ENCODE results near the gene AP3S2.

The AP3S2 gene

GRCh38 chr15:89809093-89809786 lies 84.6 kb downstream of the AP3S2 start:
- Histone ChIP-seq H3K27me3 (ENCODE audit: control insufficient read depth in 1 of 2, insufficient read depth in 2 of 2, low read length in 2 of 2) (peaks cover 6 to 15% of the 10 kb centered on the region in 2 donors), H3K4me1 (ENCODE audit: insufficient read depth, low read length) (no peaks in the 10 kb centered on the region), H3K9me3 (ENCODE audit: low read length) (no peaks in the 10 kb centered on the region), H3K27ac (ENCODE audit: low read depth, low read length) (no peak overlapping the region), H3K4me3 (ENCODE audit: low read depth in 1 of 2, low read length in 2 of 2) (no peak overlapping the region), H3K36me3 (ENCODE audit: insufficient read depth, low read length) (no peaks in the 10 kb centered on the region), H3K9ac (ENCODE audit: low read length) (no peak overlapping the region)

- H3K27ac ChIP-seq (ENCODE audit: low read depth, low read length), result no peak overlapping the region
- no peak overlapping the region for H3K9ac ChIP-seq (ENCODE audit: low read length)
- H3K4me1 ChIP-seq (ENCODE audit: insufficient read depth, low read length), result no peaks in the 10 kb centered on the region
- H3K4me3 ChIP-seq (ENCODE audit: low read depth in 1 of 2, low read length in 2 of 2), result no peak overlapping the region
- peaks cover 0 to 6% of the 10 kb centered on the region in 2 donors for H3K27me3 ChIP-seq (ENCODE audit: control insufficient read depth in 1 of 2, insufficient read depth in 2 of 2, low read length in 2 of 2)
- H3K9me3 ChIP-seq (ENCODE audit: low read length), result no peaks in the 10 kb centered on the region
- no peaks in the 10 kb centered on the region for H3K36me3 ChIP-seq (ENCODE audit: insufficient read depth, low read length)
These were observed 85.5 kb downstream of the AP3S2 start for GRCh38 chr15:89808160-89808870.

- H3K27ac ChIP-seq (ENCODE audit: low read depth, low read length), result no peak overlapping the region
- H3K27me3 ChIP-seq (ENCODE audit: control insufficient read depth in 1 of 2, insufficient read depth in 2 of 2, low read length in 2 of 2), result no peaks in the 10 kb centered on the region
- H3K4me3 ChIP-seq (ENCODE audit: low read depth in 1 of 2, low read length in 2 of 2), result no peak overlapping the region
- no peak overlapping the region for H3K9ac ChIP-seq (ENCODE audit: low read length)
- H3K36me3 ChIP-seq (ENCODE audit: insufficient read depth, low read length), result no peaks in the 10 kb centered on the region
- no peaks in the 10 kb centered on the region for H3K9me3 ChIP-seq (ENCODE audit: low read length)
- H3K4me1 ChIP-seq (ENCODE audit: insufficient read depth, low read length), result no peaks in the 10 kb centered on the region
These were observed 86.1 kb downstream of the AP3S2 start for GRCh38 chr15:89807689-89808088.

GRCh38 chr15:89806559-89807550 lies 86.9 kb downstream of the AP3S2 start:
- no peak overlapping the region for H3K4me3 ChIP-seq (ENCODE audit: low read depth in 1 of 2, low read length in 2 of 2)
- H3K36me3 ChIP-seq (ENCODE audit: insufficient read depth, low read length), result no peaks in the 10 kb centered on the region
- no peak overlapping the region for H3K27ac ChIP-seq (ENCODE audit: low read depth, low read length)
- no peaks in the 10 kb centered on the region for H3K9me3 ChIP-seq (ENCODE audit: low read length)
- H3K9ac ChIP-seq (ENCODE audit: low read length), result no peak overlapping the region
- no peaks in the 10 kb centered on the region for H3K4me1 ChIP-seq (ENCODE audit: insufficient read depth, low read length)
- no peaks in the 10 kb centered on the region for H3K27me3 ChIP-seq (ENCODE audit: control insufficient read depth in 1 of 2, insufficient read depth in 2 of 2, low read length in 2 of 2)

GRCh38 chr15:89806210-89806558 lies 87.6 kb downstream of the AP3S2 start:
- Histone ChIP-seq H3K4me3 (ENCODE audit: low read depth in 1 of 2, low read length in 2 of 2) (no peak overlapping the region), H3K9me3 (ENCODE audit: low read length) (no peaks in the 10 kb centered on the region), H3K4me1 (ENCODE audit: insufficient read depth, low read length) (no peaks in the 10 kb centered on the region), H3K27ac (ENCODE audit: low read depth, low read length) (no peak overlapping the region), H3K9ac (ENCODE audit: low read length) (no peak overlapping the region), H3K27me3 (ENCODE audit: control insufficient read depth in 1 of 2, insufficient read depth in 2 of 2, low read length in 2 of 2) (no peaks in the 10 kb centered on the region), H3K36me3 (ENCODE audit: insufficient read depth, low read length) (no peaks in the 10 kb centered on the region)

GRCh38 chr15:89805241-89806209 lies 88.3 kb downstream of the AP3S2 start:
- no peaks in the 10 kb centered on the region for H3K36me3 ChIP-seq (ENCODE audit: insufficient read depth, low read length)
- H3K9me3 ChIP-seq (ENCODE audit: low read length), result no peaks in the 10 kb centered on the region
- H3K4me3 ChIP-seq (ENCODE audit: low read depth in 1 of 2, low read length in 2 of 2), result no peak overlapping the region
- no peaks in the 10 kb centered on the region for H3K27me3 ChIP-seq (ENCODE audit: control insufficient read depth in 1 of 2, insufficient read depth in 2 of 2, low read length in 2 of 2)
- H3K9ac ChIP-seq (ENCODE audit: low read length), result no peak overlapping the region
- no peaks in the 10 kb centered on the region for H3K4me1 ChIP-seq (ENCODE audit: insufficient read depth, low read length)
- H3K27ac ChIP-seq (ENCODE audit: low read depth, low read length), result no peak overlapping the region

- H3K9me3 ChIP-seq (ENCODE audit: low read length), result no peaks in the 10 kb centered on the region
- no peak overlapping the region for H3K9ac ChIP-seq (ENCODE audit: low read length)
- no peaks in the 10 kb centered on the region for H3K4me1 ChIP-seq (ENCODE audit: insufficient read depth, low read length)
- no peaks in the 10 kb centered on the region for H3K36me3 ChIP-seq (ENCODE audit: insufficient read depth, low read length)
- H3K4me3 ChIP-seq (ENCODE audit: low read depth in 1 of 2, low read length in 2 of 2), result no peak overlapping the region
- no peak overlapping the region for H3K27ac ChIP-seq (ENCODE audit: low read depth, low read length)
- no peaks in the 10 kb centered on the region for H3K27me3 ChIP-seq (ENCODE audit: control insufficient read depth in 1 of 2, insufficient read depth in 2 of 2, low read length in 2 of 2)
These were observed 89.6 kb downstream of the AP3S2 start for GRCh38 chr15:89803941-89804800.

GRCh38 chr15:89802986-89803824 lies 90.6 kb downstream of the AP3S2 start:
- no peak overlapping the region for H3K9ac ChIP-seq (ENCODE audit: low read length)
- no peaks in the 10 kb centered on the region for H3K9me3 ChIP-seq (ENCODE audit: low read length)
- H3K27ac ChIP-seq (ENCODE audit: low read depth, low read length), result no peak overlapping the region
- no peaks in the 10 kb centered on the region for H3K36me3 ChIP-seq (ENCODE audit: insufficient read depth, low read length)
- H3K27me3 ChIP-seq (ENCODE audit: control insufficient read depth in 1 of 2, insufficient read depth in 2 of 2, low read length in 2 of 2), result no peaks in the 10 kb centered on the region
- no peaks in the 10 kb centered on the region for H3K4me1 ChIP-seq (ENCODE audit: insufficient read depth, low read length)
- H3K4me3 ChIP-seq (ENCODE audit: low read depth in 1 of 2, low read length in 2 of 2), result no peak overlapping the region

GRCh38 chr15:89802231-89802928 lies 91.4 kb downstream of the AP3S2 start:
- H3K27ac ChIP-seq (ENCODE audit: low read depth, low read length), result no peak overlapping the region
- no peak overlapping the region for H3K4me3 ChIP-seq (ENCODE audit: low read depth in 1 of 2, low read length in 2 of 2)
- H3K27me3 ChIP-seq (ENCODE audit: control insufficient read depth in 1 of 2, insufficient read depth in 2 of 2, low read length in 2 of 2), result no peaks in the 10 kb centered on the region
- no peak overlapping the region for H3K9ac ChIP-seq (ENCODE audit: low read length)
- H3K36me3 ChIP-seq (ENCODE audit: insufficient read depth, low read length), result no peaks in the 10 kb centered on the region
- no peaks in the 10 kb centered on the region for H3K4me1 ChIP-seq (ENCODE audit: insufficient read depth, low read length)
- no peaks in the 10 kb centered on the region for H3K9me3 ChIP-seq (ENCODE audit: low read length)

Data from muscle layer of colon (tissue), 2 donors.